ENCODE measurements around the gene USP54.
"Not testable (repeated sequence)": the region's sequence is repeated elsewhere in the genome, so short reads cannot be mapped to it uniquely, and the experiment has no call there.

GRCh38 chr10:73567025-73567424 lies 24.1 kb downstream of the USP54 start:
- not testable (repeated sequence) for TF ChIP-seq POLR2AphosphoS5, EP300 (IDR thresholded peaks at IDR 0.05)
- TF ChIP-seq, protein P1, sequence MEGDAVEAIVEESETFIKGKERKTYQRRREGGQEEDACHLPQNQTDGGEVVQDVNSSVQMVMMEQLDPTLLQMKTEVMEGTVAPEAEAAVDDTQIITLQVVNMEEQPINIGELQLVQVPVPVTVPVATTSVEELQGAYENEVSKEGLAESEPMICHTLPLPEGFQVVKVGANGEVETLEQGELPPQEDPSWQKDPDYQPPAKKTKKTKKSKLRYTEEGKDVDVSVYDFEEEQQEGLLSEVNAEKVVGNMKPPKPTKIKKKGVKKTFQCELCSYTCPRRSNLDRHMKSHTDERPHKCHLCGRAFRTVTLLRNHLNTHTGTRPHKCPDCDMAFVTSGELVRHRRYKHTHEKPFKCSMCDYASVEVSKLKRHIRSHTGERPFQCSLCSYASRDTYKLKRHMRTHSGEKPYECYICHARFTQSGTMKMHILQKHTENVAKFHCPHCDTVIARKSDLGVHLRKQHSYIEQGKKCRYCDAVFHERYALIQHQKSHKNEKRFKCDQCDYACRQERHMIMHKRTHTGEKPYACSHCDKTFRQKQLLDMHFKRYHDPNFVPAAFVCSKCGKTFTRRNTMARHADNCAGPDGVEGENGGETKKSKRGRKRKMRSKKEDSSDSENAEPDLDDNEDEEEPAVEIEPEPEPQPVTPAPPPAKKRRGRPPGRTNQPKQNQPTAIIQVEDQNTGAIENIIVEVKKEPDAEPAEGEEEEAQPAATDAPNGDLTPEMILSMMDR (IDR thresholded peaks at IDR 0.05) = not testable (repeated sequence)
